Measurements from ENCODE around the gene SLC12A8.

SLC12A8 gene

DNA sequence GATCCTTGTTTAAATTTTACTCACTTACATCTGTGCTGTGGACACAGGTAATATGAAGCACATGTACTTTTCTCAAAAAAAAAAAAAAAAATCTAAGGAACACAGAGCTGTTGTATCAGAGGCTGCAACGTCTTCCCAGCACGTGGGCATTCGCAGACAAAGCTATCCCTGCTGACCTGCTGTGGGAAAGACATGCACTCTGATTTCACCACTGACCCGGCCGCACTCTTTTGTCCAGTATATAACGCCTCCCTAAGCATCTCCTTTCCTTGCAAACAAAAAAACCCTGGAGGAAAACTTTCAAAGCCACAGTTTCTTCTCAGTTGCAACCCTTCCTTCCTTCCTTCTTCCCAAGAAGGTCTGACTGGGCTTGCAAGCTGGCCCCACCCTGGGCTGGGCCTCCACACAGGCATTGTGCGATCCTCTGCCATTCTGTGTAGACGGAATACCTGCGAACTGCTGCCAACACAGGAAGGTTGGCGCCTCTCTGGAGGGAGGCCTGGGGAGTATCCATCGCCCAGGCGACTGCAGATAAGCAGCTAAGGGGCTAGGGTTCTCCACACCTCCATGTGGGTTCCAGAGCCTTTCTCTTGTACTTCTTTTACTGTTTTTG is 50.8 kb downstream of the SLC12A8 start:
- Mint-ChIP-seq H3K27me3 (peaks cover 6% of the 10 kb centered on the region), H3K36me3 (ENCODE audit: low read depth) (no peaks in the 10 kb centered on the region), H3K4me1 (ENCODE audit: low read depth) (no peaks in the 10 kb centered on the region), H3K27ac (no peak overlapping the region), H3K4me3 (no peak overlapping the region), H3K9me3 (no peaks in the 10 kb centered on the region)
- DNase-seq = no peak

DNA sequence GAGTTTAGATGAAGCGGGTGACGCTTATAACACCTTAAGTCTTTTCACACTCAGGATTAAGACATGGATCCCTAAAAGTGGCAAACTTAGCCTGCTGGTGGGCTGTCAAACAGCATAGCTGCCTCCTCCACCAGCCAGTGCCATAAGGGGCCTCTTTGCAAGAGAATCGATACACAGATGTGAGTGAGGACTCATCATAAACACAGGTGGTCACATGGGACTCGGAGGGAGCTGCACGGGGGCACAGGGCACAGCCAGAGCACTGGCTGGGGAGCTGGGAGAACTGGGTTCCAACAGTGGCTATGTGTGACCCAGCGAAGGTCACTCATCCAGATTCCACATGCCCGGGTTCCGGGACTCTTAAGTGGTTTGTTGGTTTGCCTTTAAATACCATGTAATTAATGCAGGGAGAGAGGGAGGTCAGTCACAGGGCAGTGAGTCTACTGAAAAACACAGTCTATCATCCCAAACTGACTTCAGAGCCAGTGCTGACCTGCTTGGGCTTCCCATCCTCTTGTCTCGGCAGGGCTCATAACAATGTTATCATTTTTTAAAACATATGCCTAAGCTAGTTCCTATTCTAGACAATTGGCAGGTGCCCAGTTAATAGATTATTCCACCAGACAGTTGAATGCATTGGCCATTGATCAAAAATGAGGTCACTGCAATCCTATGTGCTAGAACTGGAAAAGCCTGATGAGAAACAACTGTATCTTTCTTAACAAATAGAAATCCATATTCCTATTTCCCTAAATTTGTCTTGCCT is 51.8 kb downstream of the SLC12A8 start:
- DNase-seq = no peak
- no peak overlapping the region for H3K27ac Mint-ChIP-seq
- no peaks in the 10 kb centered on the region for H3K36me3 Mint-ChIP-seq (ENCODE audit: low read depth)
- no peaks in the 10 kb centered on the region for H3K9me3 Mint-ChIP-seq
- H3K4me1 Mint-ChIP-seq (ENCODE audit: low read depth) = no peaks in the 10 kb centered on the region
- H3K4me3 Mint-ChIP-seq = no peak overlapping the region
- peaks cover 6% of the 10 kb centered on the region for H3K27me3 Mint-ChIP-seq

DNA sequence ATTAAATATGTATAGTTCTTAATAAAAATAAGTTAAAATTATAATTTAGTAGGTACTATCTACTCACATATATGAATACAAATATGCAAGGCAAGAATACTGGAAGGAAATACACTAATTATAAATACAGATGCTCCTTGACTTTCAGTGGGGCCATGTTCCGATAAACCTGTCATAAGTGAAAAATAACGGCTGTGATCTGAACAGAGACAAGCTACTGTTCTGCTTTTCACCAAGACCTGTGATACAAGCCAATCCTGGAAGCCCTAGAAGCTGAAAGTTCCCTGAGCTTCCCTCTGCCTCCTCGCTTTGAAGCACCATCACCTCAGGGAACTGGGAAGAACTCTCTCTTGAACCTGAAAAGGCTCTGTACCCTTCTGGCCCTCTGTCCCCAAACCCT is 55.4 kb downstream of the SLC12A8 start:
- no peak for DNase-seq
- H3K27ac Mint-ChIP-seq = no peak overlapping the region
- peaks cover 11% of the 10 kb centered on the region for H3K4me1 Mint-ChIP-seq (ENCODE audit: low read depth)
- no peaks in the 10 kb centered on the region for H3K9me3 Mint-ChIP-seq
- H3K27me3 Mint-ChIP-seq = peaks cover 9% of the 10 kb centered on the region
- no peaks in the 10 kb centered on the region for H3K36me3 Mint-ChIP-seq (ENCODE audit: low read depth)
- H3K4me3 Mint-ChIP-seq = no peak overlapping the region

DNA sequence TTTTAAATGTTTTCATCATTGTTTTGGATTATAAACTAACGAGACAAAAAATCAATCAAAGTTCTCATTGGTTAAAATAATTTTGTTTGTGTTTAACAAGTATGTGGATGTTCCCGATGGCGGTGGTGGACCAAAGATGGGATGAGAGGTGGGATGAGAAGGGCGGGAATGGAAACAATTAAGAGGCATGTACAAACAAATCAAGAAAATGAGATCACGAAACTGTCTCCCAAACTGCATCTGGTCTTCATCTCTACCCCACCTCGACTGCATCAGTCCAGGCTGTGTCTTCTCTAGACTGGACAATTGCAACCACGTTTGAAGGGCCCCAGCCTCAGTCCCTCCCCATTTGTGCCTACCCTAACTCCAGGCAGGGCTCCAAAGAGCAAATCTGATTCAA is 56.1 kb downstream of the SLC12A8 start:
- Mint-ChIP-seq H3K4me1 (ENCODE audit: low read depth) (peaks cover 11% of the 10 kb centered on the region), H3K4me3 (no peak overlapping the region), H3K27ac (no peak overlapping the region), H3K9me3 (no peaks in the 10 kb centered on the region), H3K36me3 (ENCODE audit: low read depth) (no peaks in the 10 kb centered on the region), H3K27me3 (peaks cover 9% of the 10 kb centered on the region)
- no peak for DNase-seq

DNA sequence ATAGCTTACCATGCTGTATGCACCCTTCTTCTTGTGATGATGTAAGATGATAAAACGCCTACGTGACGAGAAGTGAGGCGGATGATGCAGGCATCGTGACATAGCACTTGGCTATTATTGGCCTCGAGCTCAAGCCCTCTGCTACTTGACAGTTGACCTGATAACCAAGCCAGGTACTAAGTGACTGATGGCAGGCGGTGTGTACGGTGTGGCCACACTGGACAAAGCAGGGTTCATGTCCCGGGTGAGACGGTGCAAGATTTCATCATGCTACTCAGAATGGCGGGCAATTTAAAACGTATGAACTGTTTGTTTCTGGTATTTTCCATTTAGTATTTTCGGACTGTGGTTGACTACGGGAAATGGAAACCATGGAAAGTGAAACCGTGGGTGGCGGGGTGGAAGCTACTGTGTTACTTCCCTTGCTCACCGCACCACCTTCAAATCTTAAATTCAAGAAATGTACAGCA is 57.7 kb downstream of the SLC12A8 start:
- Mint-ChIP-seq H3K4me1 (ENCODE audit: low read depth) (peaks cover 16% of the 10 kb centered on the region), H3K27ac (peak overlapping the region; percentile 54), H3K27me3 (peaks cover 9% of the 10 kb centered on the region), H3K4me3 (peak overlapping the region; percentile 22), H3K36me3 (ENCODE audit: low read depth) (no peaks in the 10 kb centered on the region), H3K9me3 (no peaks in the 10 kb centered on the region)
- DNase-seq = peak; percentile 52

DNA sequence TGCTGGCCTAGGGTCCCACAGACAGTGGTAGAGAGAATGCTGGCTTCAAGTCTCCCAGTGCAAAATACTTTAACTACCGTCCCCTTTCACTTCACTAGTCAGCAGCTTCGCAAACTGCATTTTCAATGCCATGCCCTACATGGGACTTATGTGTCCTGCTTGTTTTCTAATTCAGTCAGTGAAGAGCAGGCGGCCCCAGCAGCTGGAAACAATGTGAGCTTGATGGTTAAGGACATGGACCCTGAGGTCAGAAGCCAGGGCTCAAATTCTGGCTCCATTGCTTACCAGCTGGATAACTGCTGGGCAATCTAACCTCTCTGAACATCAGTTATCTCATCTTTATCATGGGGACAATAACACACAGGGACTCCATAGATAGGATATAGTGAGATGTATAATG is 58.4 kb downstream of the SLC12A8 start:
- H3K4me3 Mint-ChIP-seq = no peak overlapping the region
- H3K36me3 Mint-ChIP-seq (ENCODE audit: low read depth) = no peaks in the 10 kb centered on the region
- DNase-seq = no peak
- no peak overlapping the region for H3K27ac Mint-ChIP-seq
- no peaks in the 10 kb centered on the region for H3K9me3 Mint-ChIP-seq
- H3K27me3 Mint-ChIP-seq = peaks cover 9% of the 10 kb centered on the region
- H3K4me1 Mint-ChIP-seq (ENCODE audit: low read depth) = peaks cover 16% of the 10 kb centered on the region

DNA sequence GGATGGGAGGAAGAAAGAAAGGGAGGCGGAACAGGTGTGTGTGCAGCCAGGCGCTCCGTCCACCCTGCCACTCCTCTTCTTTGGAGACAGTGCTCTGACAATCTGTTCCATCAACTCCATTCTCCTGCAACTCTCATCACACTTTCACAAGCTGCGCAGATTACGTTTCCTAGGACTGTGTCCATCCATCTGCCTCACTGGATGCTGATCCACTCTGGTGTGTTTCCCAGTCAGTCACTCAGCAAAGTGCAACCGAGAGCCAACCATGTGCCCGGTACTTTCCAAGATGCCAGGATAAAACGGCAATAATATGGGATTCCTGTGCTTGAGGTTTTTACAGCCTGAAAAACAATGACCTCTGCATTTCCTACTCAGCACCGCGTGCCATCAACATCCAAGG is 59.6 kb downstream of the SLC12A8 start:
- H3K36me3 Mint-ChIP-seq (ENCODE audit: low read depth) = no peaks in the 10 kb centered on the region
- H3K4me1 Mint-ChIP-seq (ENCODE audit: low read depth) = peaks cover 16% of the 10 kb centered on the region
- no peak for DNase-seq

DNA sequence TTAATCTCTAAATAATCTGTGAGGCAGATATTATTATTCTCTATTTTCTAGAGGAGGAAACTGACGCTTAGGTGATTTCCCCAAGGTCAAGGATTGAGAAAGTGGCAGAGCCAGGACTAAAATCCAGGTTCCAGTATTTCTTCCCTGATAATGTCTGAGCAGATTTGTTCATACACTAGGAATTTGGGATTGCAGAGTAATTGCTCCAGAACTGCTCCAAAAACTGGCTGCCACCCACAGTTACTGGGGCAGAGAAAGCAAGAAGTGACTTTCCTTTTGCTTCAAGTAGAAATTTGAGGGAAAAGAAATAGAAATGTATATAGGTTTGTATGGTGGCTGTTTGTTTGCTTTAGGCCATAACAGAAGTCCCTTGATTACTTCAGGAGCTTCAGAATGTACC is 60.6 kb downstream of the SLC12A8 start:
- Mint-ChIP-seq H3K4me3 (no peak overlapping the region), H3K27me3 (peaks cover 4% of the 10 kb centered on the region), H3K27ac (no peak overlapping the region), H3K9me3 (no peaks in the 10 kb centered on the region), H3K4me1 (ENCODE audit: low read depth) (peaks cover 21% of the 10 kb centered on the region), H3K36me3 (ENCODE audit: low read depth) (no peaks in the 10 kb centered on the region)
- DNase-seq = no peak

More for the DNA sequence above, 59.6 kb downstream of the SLC12A8 start:
- Mint-ChIP-seq H3K27me3 (peaks cover 9% of the 10 kb centered on the region), H3K27ac (no peak overlapping the region), H3K4me3 (no peak overlapping the region), H3K9me3 (no peaks in the 10 kb centered on the region)

DNA sequence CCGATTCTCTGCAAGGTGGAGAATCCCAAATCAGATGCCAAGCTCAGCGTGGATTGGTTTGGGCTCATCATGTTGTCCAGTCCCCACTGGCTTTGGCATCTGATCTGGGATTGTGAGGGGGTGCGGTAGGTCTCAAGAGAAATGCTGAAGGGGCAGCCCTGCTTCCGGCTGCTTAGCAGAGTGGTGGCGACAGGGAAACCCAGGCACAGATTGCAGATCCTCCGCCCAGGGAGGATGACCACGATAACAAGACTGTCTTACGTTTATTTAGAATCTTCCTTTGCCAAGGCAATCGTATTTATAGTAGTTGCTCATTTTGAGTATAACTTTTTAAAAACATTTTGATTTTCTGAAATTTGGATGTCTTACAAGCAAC is 61.1 kb downstream of the SLC12A8 start:
- no peak for DNase-seq
- Mint-ChIP-seq H3K27me3 (peaks cover 4% of the 10 kb centered on the region), H3K27ac (no peak overlapping the region), H3K4me1 (ENCODE audit: low read depth) (peaks cover 25% of the 10 kb centered on the region), H3K36me3 (ENCODE audit: low read depth) (no peaks in the 10 kb centered on the region), H3K9me3 (no peaks in the 10 kb centered on the region), H3K4me3 (no peak overlapping the region)

DNA sequence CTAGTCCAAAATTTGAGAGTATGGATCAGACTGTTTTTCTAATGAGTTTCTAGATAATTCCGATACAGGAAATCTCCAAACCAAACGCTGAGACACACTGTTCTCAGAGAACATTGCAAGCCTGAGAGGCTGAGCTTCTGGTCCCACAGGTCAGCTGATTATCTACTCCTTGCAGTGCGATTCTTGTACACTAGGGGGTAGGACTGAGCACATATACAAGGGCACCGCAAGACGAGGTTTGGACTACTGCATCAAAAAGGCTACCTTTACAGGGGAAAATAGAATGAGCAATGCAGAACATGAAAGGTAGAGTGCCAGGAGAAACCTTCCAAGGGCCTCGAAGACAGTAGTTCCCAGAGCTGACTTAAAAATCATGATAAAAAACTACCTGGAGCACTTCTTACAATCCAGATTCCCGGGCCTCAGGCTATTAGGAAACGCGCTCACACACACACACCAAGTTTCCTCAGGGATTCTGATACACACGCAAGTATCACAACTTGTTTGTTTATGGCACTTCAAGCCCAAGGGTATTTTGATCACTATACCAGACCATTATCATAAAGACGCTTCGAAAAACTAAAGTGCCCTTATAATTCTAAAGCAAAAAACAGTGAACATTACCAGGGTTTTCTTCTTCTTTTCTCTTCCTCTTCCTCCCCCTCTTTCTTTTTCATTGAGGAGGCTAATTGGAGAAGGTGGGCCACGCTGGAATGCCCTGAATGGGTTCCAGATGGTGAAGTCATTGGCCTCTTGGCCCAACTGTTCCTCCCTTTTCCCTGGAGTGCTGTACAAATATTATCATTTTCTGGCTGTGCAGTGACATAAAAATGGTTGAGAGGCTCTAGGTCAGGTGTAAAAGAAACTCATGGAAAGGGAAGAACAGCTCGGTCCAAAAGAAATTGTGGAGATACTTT is 61.8 kb downstream of the SLC12A8 start:
- H3K27ac Mint-ChIP-seq = no peak overlapping the region
- H3K27me3 Mint-ChIP-seq = peaks cover 4% of the 10 kb centered on the region
- no peaks in the 10 kb centered on the region for H3K9me3 Mint-ChIP-seq
- H3K4me3 Mint-ChIP-seq = no peak overlapping the region
- H3K36me3 Mint-ChIP-seq (ENCODE audit: low read depth) = no peaks in the 10 kb centered on the region
- DNase-seq = peak; percentile 58
- H3K4me1 Mint-ChIP-seq (ENCODE audit: low read depth) = peaks cover 27% of the 10 kb centered on the region

DNA sequence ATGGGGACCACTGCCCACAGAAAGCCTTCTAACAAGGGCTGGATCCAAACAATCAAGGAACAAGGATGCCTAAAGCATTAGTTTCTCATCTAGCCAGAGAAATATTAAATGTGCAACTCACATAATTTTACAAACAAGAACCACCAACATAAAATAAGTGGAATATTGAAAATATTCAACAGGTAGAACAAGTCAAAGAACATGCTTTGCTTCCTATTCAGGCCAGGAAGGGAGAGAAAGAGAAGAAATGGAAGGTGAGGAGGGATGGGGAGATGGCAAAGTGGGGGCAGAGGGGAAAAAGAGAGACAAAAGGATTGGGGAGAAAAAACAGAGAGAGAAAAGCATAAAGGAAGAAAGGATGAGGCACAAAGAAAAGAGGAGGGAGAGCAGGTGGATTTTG is 63.1 kb downstream of the SLC12A8 start:
- no peak for DNase-seq
- no peak overlapping the region for H3K27ac Mint-ChIP-seq
- peaks cover 19% of the 10 kb centered on the region for H3K4me1 Mint-ChIP-seq (ENCODE audit: low read depth)
- peaks cover 11% of the 10 kb centered on the region for H3K27me3 Mint-ChIP-seq
- H3K9me3 Mint-ChIP-seq = no peaks in the 10 kb centered on the region
- H3K36me3 Mint-ChIP-seq (ENCODE audit: low read depth) = no peaks in the 10 kb centered on the region
- no peak overlapping the region for H3K4me3 Mint-ChIP-seq

DNA sequence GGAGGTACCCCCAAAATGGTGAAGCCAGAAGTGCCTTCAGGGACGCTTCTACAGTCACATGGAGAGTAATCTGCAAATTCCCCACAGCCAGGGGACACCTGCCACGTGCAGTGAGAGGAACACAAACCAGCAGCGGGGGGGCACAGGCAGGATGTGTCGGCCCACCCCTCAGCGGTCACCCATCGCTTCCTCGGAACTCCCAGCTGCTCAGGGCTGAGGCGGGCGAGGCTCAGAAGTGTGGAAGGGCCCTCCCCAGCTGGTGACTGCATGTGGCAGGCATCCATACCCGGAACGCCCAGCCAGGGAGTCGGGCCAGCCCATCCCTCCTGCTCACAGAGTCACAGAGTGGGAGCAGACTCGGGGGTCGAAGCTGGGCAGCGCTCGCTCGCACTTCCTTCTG is 63.7 kb downstream of the SLC12A8 start:
- peaks cover 14% of the 10 kb centered on the region for H3K27me3 Mint-ChIP-seq
- peaks cover 16% of the 10 kb centered on the region for H3K4me1 Mint-ChIP-seq (ENCODE audit: low read depth)
- no peak overlapping the region for H3K27ac Mint-ChIP-seq
- DNase-seq = no peak
- H3K9me3 Mint-ChIP-seq = no peaks in the 10 kb centered on the region
- H3K4me3 Mint-ChIP-seq = no peak overlapping the region
- H3K36me3 Mint-ChIP-seq (ENCODE audit: low read depth) = no peaks in the 10 kb centered on the region

DNA sequence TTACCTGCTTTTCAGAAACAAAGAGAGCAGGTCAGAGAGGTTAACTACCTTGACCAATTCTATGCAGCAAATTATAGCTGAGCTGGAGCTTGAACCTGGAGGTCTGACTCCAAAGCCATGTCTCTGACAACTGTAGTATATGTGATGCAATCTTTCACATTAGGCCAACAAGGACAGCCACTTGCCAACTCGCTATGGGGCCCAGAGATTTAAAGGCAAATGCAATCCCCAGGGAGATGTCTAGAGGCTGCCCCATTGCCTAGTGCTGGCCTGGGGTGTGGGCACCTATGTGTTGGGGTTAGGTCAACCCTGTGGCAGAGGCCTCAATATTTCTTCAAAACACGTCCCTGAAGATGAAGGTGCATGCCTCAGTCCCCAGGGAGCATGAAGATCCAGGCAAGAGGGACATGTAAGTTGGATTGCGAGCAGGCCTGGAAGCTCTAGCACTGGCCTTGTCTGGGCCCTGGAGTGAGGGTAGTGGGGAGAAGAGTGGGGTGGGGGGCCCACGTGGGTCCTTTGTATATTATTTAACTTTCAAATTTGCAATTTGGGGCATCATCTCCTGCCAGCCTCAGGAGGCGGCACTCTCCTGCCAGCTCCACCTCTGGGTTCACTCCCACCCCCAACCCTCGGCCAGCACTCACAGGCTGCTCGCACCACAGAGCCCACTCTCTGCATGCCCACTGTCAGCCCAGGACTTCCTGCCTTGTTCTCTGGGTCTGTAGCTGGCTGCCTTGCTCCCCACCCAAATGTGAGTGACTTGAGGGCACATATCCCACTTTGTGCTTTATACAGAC is 64.3 kb downstream of the SLC12A8 start:
- Mint-ChIP-seq H3K27me3 (peaks cover 17% of the 10 kb centered on the region), H3K4me1 (ENCODE audit: low read depth) (peaks cover 17% of the 10 kb centered on the region), H3K27ac (no peak overlapping the region), H3K36me3 (ENCODE audit: low read depth) (no peaks in the 10 kb centered on the region), H3K4me3 (no peak overlapping the region), H3K9me3 (no peaks in the 10 kb centered on the region)
- DNase-seq = no peak

DNA sequence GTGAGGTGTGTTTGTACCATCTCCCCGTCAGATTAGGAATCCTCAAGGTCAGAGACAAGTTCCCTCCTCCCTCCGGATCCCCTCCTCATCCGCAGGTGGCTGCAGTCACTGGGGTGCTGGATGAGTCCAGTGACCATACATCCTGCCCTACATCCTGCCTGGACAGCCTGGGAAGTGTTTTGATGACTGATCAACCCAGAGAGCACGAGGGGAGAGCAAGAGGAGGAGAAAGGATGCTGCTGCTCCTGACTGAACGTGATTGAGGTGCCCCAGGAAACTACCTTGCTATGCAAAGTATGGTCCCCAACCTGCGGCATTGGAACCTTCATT is 65.1 kb downstream of the SLC12A8 start:
- H3K27me3 Mint-ChIP-seq = peaks cover 21% of the 10 kb centered on the region
- H3K4me3 Mint-ChIP-seq = no peak overlapping the region
- H3K4me1 Mint-ChIP-seq (ENCODE audit: low read depth) = peaks cover 24% of the 10 kb centered on the region

More for the DNA sequence above, 65.1 kb downstream of the SLC12A8 start:
- Mint-ChIP-seq H3K36me3 (ENCODE audit: low read depth) (no peaks in the 10 kb centered on the region), H3K27ac (no peak overlapping the region), H3K9me3 (no peaks in the 10 kb centered on the region)
- DNase-seq = no peak

Measured in activated T-cell treated with anti-CD3 and anti-CD28 coated beads, Interleukin-2, amount 50 U/mL, for 24 hours (primary cell).